Caco-2 (cell line): Measurements from ENCODE around the gene SLCO2A1. TPM values are rescaled to one million over a fixed set of nuclear protein-coding genes. Genes with fewer than 3 reads are reported as not detected.

ENCODE experiments used
- BruUV-seq: library from RNA; stranded (reverse); fragments of 400-500 nt; replicated peaks from 2 replicates; lab custom pipeline; 2021; lab: Mats Ljungman, UMichigan
- CTCF ChIA-PET: fragments of 300-600 bp; sonication (Branson Sonifier 250); formaldehyde crosslinking; loops from one replicate; lab custom pipeline; 2022; ENCODE audit warnings: antibody characterized with exemption; lab: Charles Lee
- POLR2A ChIA-PET: fragments of 300-600 bp; sonication (Branson Sonifier 250); formaldehyde crosslinking; loops from one replicate; lab custom pipeline; 2022; ENCODE audit warnings: antibody characterized with exemption; lab: Charles Lee
- DNase-seq, 2 experiments: peaks; one replicate each; pipeline versions ENCODE4 v3.0.0 to v3.0.0-alpha.2; 2020 to 2022
- H3K27me3 ChIP-seq: replicated peaks from 2 replicates; pipeline ENCODE4 v1.6.0; 2011; ENCODE audit warnings: low read length; ENCODE audit not compliant: control insufficient read depth, insufficient read depth
- H3K36me3 ChIP-seq: 2 replicates; pipeline ENCODE4 v1.5.1; 2011; ENCODE audit warnings: low read length; ENCODE audit not compliant: control insufficient read depth, insufficient read depth
- H3K4me1 ChIP-seq: fragments of 250-450 bp; sonication (Bioruptor Pico); 2 replicates; pipeline ENCODE4 v1.5.1; 2020; ENCODE audit warnings: mild to moderate bottlenecking
- H3K4me3 ChIP-seq: 2 replicates; pipeline ENCODE4 v1.5.1; 2011; ENCODE audit warnings: low read depth, mild to moderate bottlenecking, control low read depth, low read length
- H3K9me3 ChIP-seq: fragments of 250-450 bp; sonication (Bioruptor Pico); 2 replicates; pipeline ENCODE4 v1.5.1; 2020; ENCODE audit warnings: mild to moderate bottlenecking, moderate library complexity
- H3K27ac Mint-ChIP-seq: one replicate; pipeline ENCODE4 v1.8.0; 2022; ENCODE audit warnings: mixed read lengths; ENCODE audit not compliant: unreplicated experiment
- H3K27me3 Mint-ChIP-seq: one replicate; pipeline ENCODE4 v1.8.0; 2022; ENCODE audit warnings: mixed read lengths; ENCODE audit not compliant: insufficient read depth, unreplicated experiment
- H3K36me3 Mint-ChIP-seq: one replicate; pipeline ENCODE4 v1.8.0; 2022; ENCODE audit warnings: mild to moderate bottlenecking, mixed read lengths; ENCODE audit not compliant: insufficient read depth, unreplicated experiment
- H3K4me1 Mint-ChIP-seq: one replicate; pipeline ENCODE4 v1.8.0; 2022; ENCODE audit warnings: low read depth, mixed read lengths; ENCODE audit not compliant: unreplicated experiment
- H3K4me3 Mint-ChIP-seq: one replicate; pipeline ENCODE4 v1.8.0; 2022; ENCODE audit warnings: mild to moderate bottlenecking, moderate library complexity, mixed read lengths; ENCODE audit not compliant: unreplicated experiment
- H3K9me3 Mint-ChIP-seq: one replicate; pipeline ENCODE4 v1.8.0; 2022; ENCODE audit warnings: mixed read lengths; ENCODE audit not compliant: unreplicated experiment
- intact Hi-C: fragments of 100-400 bp; cut with micrococcal nuclease; formaldehyde crosslinking; loops from one replicate; pipeline ENCODE4 v1.10.0; 2022; ENCODE audit not compliant: unreplicated experiment
- total RNA-seq: library from RNA; stranded (reverse); gene quantifications from 2 replicates; pipeline ENCODE4 v1.2.3, GENCODE V29; 2022
- TF ChIP-seq, protein P1 (sequence below), 2 experiments: fragments of 200-600 bp in 1 of 2; IDR thresholded peaks; 1 replicate in 1 of 2; 2 replicates in 1 of 2; pipeline versions ENCODE4 v1.5.1 to v1.8.0; 2011 to 2022; ENCODE audit warnings: antibody characterized with exemption in 1 of 2, control low read depth in 1 of 2, inconsistent platforms in 1 of 2, low read depth in 1 of 2, low read length in 1 of 2, mild to moderate bottlenecking in 1 of 2, moderate library complexity in 1 of 2; ENCODE audit not compliant: insufficient read depth in 1 of 2, severe bottlenecking in 1 of 2, unreplicated experiment in 1 of 2

Gene SLCO2A1
- total RNA-seq, 1 experiment from 2014 or later, result 2.5 TPM

DNA sequence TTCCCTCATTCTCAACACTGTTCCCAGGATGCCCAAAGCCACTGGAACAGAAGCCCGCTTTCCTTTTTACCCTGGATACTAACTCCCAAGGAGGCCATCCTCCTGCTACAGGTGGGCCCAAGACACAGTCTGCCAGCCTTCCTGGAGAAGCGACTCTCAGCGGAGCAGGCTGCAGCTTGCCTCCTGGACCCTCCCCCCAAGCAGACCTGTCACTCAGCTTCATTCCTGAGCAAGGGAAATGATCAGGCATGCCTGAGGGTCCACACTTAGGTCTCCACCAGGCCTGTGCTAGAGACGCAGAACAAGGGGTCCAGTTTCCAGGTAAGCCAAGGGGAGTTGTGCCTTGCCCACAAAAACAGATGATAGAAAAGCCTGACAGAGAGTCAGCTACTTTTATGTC, 62.8 kb downstream of the SLCO2A1 start:
- no peak for DNase-seq
- H3K4me1 ChIP-seq, result no peaks in the 10 kb centered on the region
- Mint-ChIP-seq H3K36me3 (no peaks in the 10 kb centered on the region), H3K4me3 (no peak overlapping the region), H3K27me3 (no peaks in the 10 kb centered on the region), H3K27ac (no peak overlapping the region), H3K4me1 (no peaks in the 10 kb centered on the region), H3K9me3 (peaks cover 3% of the 10 kb centered on the region)
- no peaks in the 10 kb centered on the region for H3K9me3 ChIP-seq
- intact Hi-C loops, result loop anchor here (1.0 kb wide), 1 partner anchor 16 kb away; no protein-coding TSS in a partner anchor
- H3K36me3 ChIP-seq, result no peaks in the 10 kb centered on the region
- CTCF ChIA-PET, result no interaction called here
- no TSS peak for BruUV-seq
- H3K4me3 ChIP-seq, result no peak overlapping the region
- H3K27me3 ChIP-seq, result no peaks in the 10 kb centered on the region
- TF ChIP-seq, protein P1, sequence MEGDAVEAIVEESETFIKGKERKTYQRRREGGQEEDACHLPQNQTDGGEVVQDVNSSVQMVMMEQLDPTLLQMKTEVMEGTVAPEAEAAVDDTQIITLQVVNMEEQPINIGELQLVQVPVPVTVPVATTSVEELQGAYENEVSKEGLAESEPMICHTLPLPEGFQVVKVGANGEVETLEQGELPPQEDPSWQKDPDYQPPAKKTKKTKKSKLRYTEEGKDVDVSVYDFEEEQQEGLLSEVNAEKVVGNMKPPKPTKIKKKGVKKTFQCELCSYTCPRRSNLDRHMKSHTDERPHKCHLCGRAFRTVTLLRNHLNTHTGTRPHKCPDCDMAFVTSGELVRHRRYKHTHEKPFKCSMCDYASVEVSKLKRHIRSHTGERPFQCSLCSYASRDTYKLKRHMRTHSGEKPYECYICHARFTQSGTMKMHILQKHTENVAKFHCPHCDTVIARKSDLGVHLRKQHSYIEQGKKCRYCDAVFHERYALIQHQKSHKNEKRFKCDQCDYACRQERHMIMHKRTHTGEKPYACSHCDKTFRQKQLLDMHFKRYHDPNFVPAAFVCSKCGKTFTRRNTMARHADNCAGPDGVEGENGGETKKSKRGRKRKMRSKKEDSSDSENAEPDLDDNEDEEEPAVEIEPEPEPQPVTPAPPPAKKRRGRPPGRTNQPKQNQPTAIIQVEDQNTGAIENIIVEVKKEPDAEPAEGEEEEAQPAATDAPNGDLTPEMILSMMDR (IDR thresholded peaks at IDR 0.05; ENCODE audit: insufficient read depth in 1 of 2, low read depth in 1 of 2, low read length in 1 of 2, severe bottlenecking in 1 of 2, unreplicated experiment in 1 of 2), result no peak
- POLR2A ChIA-PET, result no interaction called here

DNA sequence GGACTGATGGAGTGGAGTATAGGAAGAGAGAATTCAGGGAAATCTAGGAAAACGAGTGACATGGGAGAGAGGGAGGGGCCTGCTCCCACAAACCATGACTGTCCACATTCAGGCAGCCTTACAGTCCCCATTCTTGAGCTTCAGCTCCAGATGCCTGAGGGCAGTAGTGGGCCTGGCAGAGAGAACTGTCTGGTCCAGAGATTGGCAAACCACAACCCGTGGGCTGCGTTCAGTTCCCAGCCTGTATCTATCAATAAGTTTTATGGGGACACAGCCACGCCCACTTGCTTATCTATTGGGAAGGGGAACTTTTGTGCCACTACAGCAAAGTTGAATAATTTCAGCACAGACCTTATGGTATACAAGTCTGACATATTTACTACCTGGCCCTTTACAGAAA, 63.8 kb downstream of the SLCO2A1 start:
- Mint-ChIP-seq H3K4me3 (no peak overlapping the region), H3K27me3 (no peaks in the 10 kb centered on the region), H3K4me1 (no peaks in the 10 kb centered on the region), H3K9me3 (no peaks in the 10 kb centered on the region), H3K36me3 (no peaks in the 10 kb centered on the region), H3K27ac (no peak overlapping the region)
- intact Hi-C loops, result loop anchor here (1.0 kb wide), 1 partner anchor 17 kb away; no protein-coding TSS in a partner anchor
- no peaks in the 10 kb centered on the region for H3K36me3 ChIP-seq
- DNase-seq, result no peak
- H3K27me3 ChIP-seq, result no peaks in the 10 kb centered on the region
- BruUV-seq, result no TSS peak
- H3K4me3 ChIP-seq, result no peak overlapping the region
- H3K4me1 ChIP-seq, result no peaks in the 10 kb centered on the region
- H3K9me3 ChIP-seq, result no peaks in the 10 kb centered on the region
- POLR2A ChIA-PET, result no interaction called here
- CTCF ChIA-PET, result no interaction called here
- TF ChIP-seq, protein P1 (IDR thresholded peaks at IDR 0.05; ENCODE audit: insufficient read depth in 1 of 2, low read depth in 1 of 2, low read length in 1 of 2, severe bottlenecking in 1 of 2, unreplicated experiment in 1 of 2), result no peak

DNA sequence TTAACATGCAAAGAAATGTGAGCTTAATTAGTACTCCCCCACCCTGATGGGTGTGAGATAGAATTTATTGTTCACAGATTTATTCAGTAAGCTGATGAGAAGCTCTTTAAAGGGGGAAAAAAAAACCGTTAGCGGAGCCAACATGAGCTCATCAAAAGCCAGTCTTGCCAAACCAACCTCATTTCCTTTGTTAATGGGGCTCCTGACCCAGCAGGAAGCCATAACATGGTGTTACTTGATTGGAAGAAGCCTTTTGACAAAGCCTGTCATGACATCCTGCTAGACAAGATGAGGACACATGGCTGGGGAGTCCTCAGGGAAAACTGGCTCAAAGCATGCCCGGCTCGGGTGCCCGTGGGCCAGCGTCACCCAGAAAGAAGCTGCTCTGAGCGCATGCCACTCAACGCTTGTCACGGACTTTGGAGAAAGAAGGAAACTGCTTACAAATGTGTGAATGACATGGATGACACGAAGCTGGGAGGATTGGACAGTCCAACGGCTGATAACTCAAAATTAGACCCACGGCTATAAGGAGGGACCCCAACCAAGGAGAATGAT, 64.6 kb downstream of the SLCO2A1 start:
- no peaks in the 10 kb centered on the region for H3K27me3 Mint-ChIP-seq
- H3K9me3 Mint-ChIP-seq, result no peaks in the 10 kb centered on the region
- no peak for DNase-seq
- Histone ChIP-seq H3K4me1 (no peaks in the 10 kb centered on the region), H3K36me3 (no peaks in the 10 kb centered on the region), H3K9me3 (no peaks in the 10 kb centered on the region), H3K27me3 (no peaks in the 10 kb centered on the region), H3K4me3 (no peak overlapping the region)
- no peaks in the 10 kb centered on the region for H3K4me1 Mint-ChIP-seq
- H3K4me3 Mint-ChIP-seq, result no peak overlapping the region
- TF ChIP-seq, protein P1 (IDR thresholded peaks at IDR 0.05; ENCODE audit: insufficient read depth in 1 of 2, low read depth in 1 of 2, low read length in 1 of 2, severe bottlenecking in 1 of 2, unreplicated experiment in 1 of 2), result no peak
- ChIA-PET POLR2A (no interaction called here), CTCF (interaction anchor here (0.6 to 0.9 kb wide), 2 partner anchors 27 to 40 kb away, joined by 3 read pairs; no protein-coding TSS in a partner anchor)
- H3K27ac Mint-ChIP-seq, result no peak overlapping the region
- intact Hi-C loops, result no loop called here
- no peaks in the 10 kb centered on the region for H3K36me3 Mint-ChIP-seq
- no TSS peak for BruUV-seq
